ENCODE results near the gene STRA6. TPM values are rescaled to one million over a fixed set of nuclear protein-coding genes. Genes with fewer than 3 reads are reported as not detected.

STRA6 gene
- total and polyA plus RNA-seq, 5 donors, result 0.20 to 0.58 (median 0.32) TPM

DNA sequence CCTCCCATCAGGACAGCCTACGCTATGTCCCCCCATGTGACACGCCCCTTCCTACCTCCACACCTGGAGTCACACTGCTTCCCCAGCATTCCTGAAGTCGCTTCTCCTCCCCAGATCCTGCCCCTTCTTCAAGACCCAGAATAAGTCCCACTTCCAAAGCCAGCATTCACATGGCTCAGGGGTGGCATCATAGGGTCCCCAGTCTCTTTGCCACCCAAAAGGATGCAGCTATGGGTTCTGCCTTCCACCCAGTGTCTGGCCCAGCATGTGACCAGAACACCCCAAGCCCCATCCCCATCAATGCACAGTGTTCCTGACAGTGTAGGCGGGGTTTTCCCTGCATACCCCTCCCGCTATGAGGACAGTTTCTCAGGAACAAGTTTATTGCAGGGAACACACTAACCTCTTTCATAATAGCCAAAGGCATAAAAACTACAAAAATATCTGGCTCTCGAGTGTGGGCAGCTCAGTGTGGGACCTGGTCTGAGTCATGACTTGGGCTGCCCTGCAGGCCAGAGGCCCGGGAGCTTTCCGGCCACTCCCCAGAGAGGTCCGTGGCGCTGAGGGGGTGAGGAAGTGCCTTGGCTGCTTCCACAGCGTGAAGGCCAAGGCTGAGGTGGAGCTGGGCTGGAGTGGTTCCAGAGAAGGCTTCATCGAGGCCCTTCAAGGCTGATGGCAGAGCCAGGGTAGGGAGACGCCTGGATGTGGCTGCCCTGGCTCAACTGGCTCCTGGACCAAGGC lies 23.3 kb downstream of the STRA6 start:
- peaks cover 17% of the 10 kb centered on the region for H3K4me1 ChIP-seq (ENCODE audit: control insufficient read depth, insufficient read depth, low read length)
- H3K27ac ChIP-seq (ENCODE audit: low read length), result peak overlapping the region; percentile 61
- H3K9me3 ChIP-seq (ENCODE audit: control insufficient read depth, low read length), result no peaks in the 10 kb centered on the region
- H3K27me3 ChIP-seq (ENCODE audit: control insufficient read depth, insufficient read depth), result no peaks in the 10 kb centered on the region
- H3K4me3 ChIP-seq (ENCODE audit: low read length), result no peak overlapping the region
- intact Hi-C loops (cut with DNase I), result no loop called here
- ATAC-seq (peak; percentile 94), DNase-seq (peak; percentile 93 to 95 (median 93))
- WGBS, result 37% methylated on average over 13 of the region's 13 CpGs

DNA sequence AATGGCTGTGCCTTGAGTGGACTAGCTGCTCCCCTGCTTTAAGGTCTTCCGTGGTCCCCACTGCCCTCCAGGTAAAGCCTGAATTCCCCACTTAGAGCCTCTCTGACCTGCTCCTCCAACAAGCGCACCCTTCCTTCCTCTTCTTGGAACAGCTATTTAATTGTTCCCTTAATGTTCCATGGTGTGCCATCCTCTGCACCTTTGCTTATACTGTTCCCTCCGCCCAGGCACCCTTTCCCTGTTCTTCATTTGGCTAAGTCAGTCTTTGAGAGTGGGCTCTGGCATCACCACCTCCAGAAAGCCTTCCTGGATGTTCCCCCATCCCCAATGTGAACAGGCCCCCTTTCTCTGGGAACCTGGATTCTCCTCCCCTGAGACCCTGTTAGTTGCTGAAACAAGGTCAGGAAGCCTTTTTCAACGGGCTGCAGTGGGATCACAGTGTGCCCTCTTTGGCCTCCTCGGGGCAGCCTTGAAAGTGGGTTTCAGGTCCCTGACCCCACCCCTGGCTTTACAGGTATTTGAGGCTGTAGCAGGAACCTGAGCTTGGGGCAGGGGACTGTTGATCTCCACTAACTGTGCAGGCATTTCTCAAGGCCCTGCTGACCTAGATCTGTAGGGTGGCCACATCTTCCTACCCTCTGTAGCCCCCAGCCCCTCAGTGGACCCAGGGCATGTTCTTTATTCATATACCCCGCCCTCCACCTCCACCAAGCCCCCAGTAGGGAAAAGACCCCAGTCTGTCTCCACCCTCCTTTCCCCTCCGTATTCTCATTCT lies 24.1 kb downstream of the STRA6 start:
- intact Hi-C loops (cut with DNase I), result no loop called here
- H3K4me1 ChIP-seq (ENCODE audit: control insufficient read depth, insufficient read depth, low read length), result peaks cover 22% of the 10 kb centered on the region
- H3K27ac ChIP-seq (ENCODE audit: low read length), result peak overlapping the region; percentile 60
- H3K27me3 ChIP-seq (ENCODE audit: control insufficient read depth, insufficient read depth), result no peaks in the 10 kb centered on the region
- no peaks in the 10 kb centered on the region for H3K9me3 ChIP-seq (ENCODE audit: control insufficient read depth, low read length)
- no peak overlapping the region for H3K4me3 ChIP-seq (ENCODE audit: low read length)
- WGBS, result 84% methylated on average over 7 of the region's 7 CpGs
- no peak for ATAC-seq
- peak in 1 of 3 donors; percentile 37 for DNase-seq

DNA sequence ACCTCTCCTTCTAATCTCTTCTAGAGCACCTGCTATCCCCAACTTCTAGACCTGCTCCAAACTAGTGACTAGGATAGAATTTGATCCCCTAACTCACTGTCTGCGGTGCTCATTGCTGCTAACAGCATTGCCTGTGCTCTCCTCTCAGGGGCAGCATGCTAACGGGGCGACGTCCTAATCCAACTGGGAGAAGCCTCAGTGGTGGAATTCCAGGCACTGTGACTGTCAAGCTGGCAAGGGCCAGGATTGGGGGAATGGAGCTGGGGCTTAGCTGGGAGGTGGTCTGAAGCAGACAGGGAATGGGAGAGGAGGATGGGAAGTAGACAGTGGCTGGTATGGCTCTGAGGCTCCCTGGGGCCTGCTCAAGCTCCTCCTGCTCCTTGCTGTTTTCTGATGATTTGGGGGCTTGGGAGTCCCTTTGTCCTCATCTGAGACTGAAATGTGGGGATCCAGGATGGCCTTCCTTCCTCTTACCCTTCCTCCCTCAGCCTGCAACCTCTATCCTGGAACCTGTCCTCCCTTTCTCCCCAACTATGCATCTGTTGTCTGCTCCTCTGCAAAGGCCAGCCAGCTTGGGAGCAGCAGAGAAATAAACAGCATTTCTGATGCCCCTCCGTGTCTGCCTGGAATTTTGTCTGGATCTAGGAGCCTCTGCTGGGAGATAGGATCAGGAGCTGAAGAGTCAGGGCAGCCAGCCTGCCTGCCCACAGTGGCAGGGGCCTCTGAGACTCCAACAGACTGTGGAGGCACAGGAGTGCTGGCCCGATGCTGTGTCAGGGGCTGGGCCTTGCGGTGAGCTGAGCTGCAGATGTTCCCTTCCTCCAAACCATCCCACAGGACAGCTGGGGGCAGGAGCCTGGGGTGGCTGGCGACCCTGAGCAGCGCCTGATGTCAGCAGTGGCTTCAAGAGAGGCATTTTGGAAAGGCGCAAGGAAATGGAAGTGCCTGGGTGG lies 26.0 kb downstream of the STRA6 start:
- Histone ChIP-seq H3K27me3 (ENCODE audit: control insufficient read depth, insufficient read depth) (no peaks in the 10 kb centered on the region), H3K27ac (ENCODE audit: low read length) (no peak overlapping the region), H3K9me3 (ENCODE audit: control insufficient read depth, low read length) (no peaks in the 10 kb centered on the region), H3K4me3 (ENCODE audit: low read length) (no peak overlapping the region), H3K4me1 (ENCODE audit: control insufficient read depth, insufficient read depth, low read length) (peaks cover 27% of the 10 kb centered on the region)
- ATAC-seq, result no peak
- intact Hi-C loops (cut with DNase I), result no loop called here
- 70% methylated on average over 10 of the region's 10 CpGs for WGBS
- no peak for DNase-seq

DNA sequence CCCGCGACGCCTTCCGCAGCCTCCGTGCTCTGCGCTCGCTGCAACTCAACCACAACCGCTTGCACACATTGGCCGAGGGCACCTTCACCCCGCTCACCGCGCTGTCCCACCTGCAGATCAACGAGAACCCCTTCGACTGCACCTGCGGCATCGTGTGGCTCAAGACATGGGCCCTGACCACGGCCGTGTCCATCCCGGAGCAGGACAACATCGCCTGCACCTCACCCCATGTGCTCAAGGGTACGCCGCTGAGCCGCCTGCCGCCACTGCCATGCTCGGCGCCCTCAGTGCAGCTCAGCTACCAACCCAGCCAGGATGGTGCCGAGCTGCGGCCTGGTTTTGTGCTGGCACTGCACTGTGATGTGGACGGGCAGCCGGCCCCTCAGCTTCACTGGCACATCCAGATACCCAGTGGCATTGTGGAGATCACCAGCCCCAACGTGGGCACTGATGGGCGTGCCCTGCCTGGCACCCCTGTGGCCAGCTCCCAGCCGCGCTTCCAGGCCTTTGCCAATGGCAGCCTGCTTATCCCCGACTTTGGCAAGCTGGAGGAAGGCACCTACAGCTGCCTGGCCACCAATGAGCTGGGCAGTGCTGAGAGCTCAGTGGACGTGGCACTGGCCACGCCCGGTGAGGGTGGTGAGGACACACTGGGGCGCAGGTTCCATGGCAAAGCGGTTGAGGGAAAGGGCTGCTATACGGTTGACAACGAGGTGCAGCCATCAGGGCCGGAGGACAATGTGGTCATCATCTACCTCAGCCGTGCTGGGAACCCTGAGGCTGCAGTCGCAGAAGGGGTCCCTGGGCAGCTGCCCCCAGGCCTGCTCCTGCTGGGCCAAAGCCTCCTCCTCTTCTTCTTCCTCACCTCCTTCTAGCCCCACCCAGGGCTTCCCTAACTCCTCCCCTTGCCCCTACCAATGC lies 27.1 kb downstream of the STRA6 start:
- DNase-seq (no peak), ATAC-seq (no peak)
- Histone ChIP-seq H3K4me1 (ENCODE audit: control insufficient read depth, insufficient read depth, low read length) (peaks cover 27% of the 10 kb centered on the region), H3K27ac (ENCODE audit: low read length) (no peak overlapping the region), H3K9me3 (ENCODE audit: control insufficient read depth, low read length) (no peaks in the 10 kb centered on the region), H3K27me3 (ENCODE audit: control insufficient read depth, insufficient read depth) (no peaks in the 10 kb centered on the region), H3K4me3 (ENCODE audit: low read length) (no peak overlapping the region)
- WGBS, result 89% methylated on average over 45 of the region's 45 CpGs
- intact Hi-C loops (cut with DNase I), result no loop called here

DNA sequence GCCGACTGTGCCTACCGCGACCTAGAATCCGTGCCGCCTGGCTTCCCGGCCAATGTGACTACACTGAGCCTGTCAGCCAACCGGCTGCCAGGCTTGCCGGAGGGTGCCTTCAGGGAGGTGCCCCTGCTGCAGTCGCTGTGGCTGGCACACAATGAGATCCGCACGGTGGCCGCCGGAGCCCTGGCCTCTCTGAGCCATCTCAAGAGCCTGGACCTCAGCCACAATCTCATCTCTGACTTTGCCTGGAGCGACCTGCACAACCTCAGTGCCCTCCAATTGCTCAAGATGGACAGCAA lies 27.7 kb downstream of the STRA6 start:
- no peak for ATAC-seq
- H3K9me3 ChIP-seq (ENCODE audit: control insufficient read depth, low read length), result no peaks in the 10 kb centered on the region
- DNase-seq, result peak in 1 of 3 donors; percentile 60
- H3K4me1 ChIP-seq (ENCODE audit: control insufficient read depth, insufficient read depth, low read length), result peaks cover 22% of the 10 kb centered on the region
- H3K27ac ChIP-seq (ENCODE audit: low read length), result no peak overlapping the region
- intact Hi-C loops (cut with DNase I), result loop anchor here in 1 of 4 donors (5.0 kb wide), 1 partner anchor 38 kb away; no protein-coding TSS in a partner anchor
- H3K4me3 ChIP-seq (ENCODE audit: low read length), result no peak overlapping the region
- no peaks in the 10 kb centered on the region for H3K27me3 ChIP-seq (ENCODE audit: control insufficient read depth, insufficient read depth)
- 71% methylated on average over 14 of the region's 14 CpGs for WGBS

DNA sequence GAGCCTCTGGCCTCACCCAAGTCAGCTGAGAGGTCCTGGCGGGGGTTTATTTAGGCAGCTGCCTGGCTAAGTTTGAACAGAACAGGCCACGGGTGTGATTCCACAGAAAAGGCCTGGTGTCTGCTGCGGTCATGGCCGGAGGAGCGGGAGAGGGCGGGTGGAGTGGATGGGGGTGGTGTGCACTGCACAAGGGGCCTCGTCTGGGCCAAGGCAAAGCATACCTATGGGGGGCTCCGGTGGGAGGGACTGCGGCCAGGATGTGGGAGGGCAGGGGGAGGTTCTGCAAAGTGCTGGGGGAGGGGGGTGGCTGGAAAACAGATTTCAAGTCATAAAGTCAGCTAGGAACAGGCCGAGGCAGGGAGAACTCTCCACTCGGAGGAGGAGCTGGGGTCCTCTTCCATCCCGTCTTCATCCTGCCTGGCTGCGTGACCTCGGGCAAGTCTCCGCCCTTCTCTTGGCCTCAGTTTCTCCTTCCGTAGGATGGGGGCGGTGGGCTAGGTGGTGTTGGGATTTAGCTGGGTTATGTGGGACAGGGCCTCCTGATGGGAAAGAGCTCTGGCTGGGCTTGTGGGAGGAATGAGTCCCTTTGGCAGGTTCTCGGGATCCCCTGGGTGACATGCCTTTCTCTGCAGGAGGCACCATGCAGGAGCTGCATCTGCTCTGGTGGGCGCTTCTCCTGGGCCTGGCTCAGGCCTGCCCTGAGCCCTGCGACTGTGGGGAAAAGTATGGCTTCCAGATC lies 28.2 kb downstream of the STRA6 start:
- H3K27ac ChIP-seq (ENCODE audit: low read length), result peak overlapping the region; percentile 85
- WGBS, result 56% methylated on average over 20 of the region's 20 CpGs
- peak overlapping the region; percentile 28 for H3K4me3 ChIP-seq (ENCODE audit: low read length)
- ATAC-seq, result peak; percentile 14 to 25
- H3K27me3 ChIP-seq (ENCODE audit: control insufficient read depth, insufficient read depth), result no peaks in the 10 kb centered on the region
- no peaks in the 10 kb centered on the region for H3K9me3 ChIP-seq (ENCODE audit: control insufficient read depth, low read length)
- intact Hi-C loops (cut with DNase I), result loop anchor here in 1 of 4 donors (5.0 kb wide), 1 partner anchor 37 kb away; no protein-coding TSS in a partner anchor
- DNase-seq, result peak; percentile 33 to 81 (median 76)
- H3K4me1 ChIP-seq (ENCODE audit: control insufficient read depth, insufficient read depth, low read length), result peaks cover 19% of the 10 kb centered on the region

DNA sequence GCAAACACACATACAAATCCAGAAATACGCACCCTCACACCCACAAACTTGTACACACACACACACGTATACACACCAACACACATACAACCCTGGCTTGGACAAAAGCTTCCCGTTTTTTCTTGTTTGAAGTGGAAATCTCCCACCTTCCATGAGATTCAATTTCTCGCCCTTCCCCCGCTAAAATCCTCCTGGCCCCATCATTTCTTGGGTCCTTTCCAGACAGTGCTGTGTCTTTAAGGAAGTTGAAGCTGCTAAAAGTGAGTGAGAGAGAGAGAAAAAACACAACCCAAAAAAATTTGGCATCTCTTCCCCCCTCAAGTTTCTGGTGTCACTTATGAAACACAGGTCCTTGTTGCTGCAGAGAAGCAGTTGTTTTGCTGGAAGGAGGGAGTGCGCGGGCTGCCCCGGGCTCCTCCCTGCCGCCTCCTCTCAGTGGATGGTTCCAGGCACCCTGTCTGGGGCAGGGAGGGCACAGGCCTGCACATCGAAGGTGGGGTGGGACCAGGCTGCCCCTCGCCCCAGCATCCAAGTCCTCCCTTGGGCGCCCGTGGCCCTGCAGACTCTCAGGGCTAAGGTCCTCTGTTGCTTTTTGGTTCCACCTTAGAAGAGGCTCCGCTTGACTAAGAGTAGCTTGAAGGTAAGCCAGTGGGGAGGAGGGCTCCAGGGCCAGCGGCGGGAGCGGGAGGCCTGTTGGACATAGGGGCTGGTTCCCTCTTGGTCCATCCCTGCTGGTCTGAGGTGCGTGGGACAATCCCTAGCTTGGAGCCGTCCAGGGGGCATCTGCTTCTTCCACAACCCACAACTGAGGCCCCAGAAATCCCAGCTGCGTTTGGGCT lies 29.0 kb downstream of the STRA6 start, which contains the start of gene ISLR:
Gene ISLR, plus strand, starts transcription at position 331 of the 839 bp plus-strand sequence. CDS start 1,149 bp downstream, outside the sequence.
- H3K4me1 ChIP-seq (ENCODE audit: control insufficient read depth, insufficient read depth, low read length), result peaks cover 19% of the 10 kb centered on the region
- WGBS, result 28% methylated on average over 20 of the region's 20 CpGs

DNA sequence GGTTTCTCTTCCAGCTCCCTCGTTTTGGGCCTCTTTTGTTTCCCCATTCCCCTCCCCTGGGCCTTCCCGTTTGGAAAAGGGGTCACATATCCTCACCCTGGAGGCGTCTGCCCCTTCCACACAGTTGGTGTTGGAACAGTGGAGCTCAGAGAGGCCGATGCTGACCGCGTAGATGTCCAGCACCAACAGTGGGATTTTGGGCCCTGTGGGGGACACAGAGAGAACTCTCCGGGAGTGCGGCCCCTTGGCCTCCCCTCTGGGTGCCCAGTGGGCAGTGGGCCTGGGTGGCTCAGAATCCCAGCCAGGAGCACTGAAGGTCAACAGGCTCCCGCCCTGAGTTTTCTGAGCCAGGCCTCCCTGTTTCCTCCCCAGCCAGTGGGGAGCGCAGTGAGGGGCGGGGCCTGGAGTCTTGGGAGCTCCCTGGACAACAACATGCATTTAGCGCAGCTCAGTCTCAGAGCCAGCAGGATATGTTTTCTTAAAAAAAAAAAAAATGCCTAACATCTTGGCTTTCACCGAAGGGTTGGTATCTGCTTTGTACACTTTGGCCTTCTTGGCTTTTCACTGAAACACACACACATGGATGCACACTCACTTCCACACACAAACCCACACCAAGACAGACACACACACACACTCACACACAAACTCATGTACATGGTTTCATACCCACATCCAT lies 29.7 kb downstream of the STRA6 start:
- intact Hi-C loops (cut with DNase I), result loop anchor here in 1 of 4 donors (5.0 kb wide), 1 partner anchor 36 kb away; no protein-coding TSS in a partner anchor
- ATAC-seq, result peak; percentile 86 to 87
- Histone ChIP-seq H3K27ac (ENCODE audit: low read length) (peak overlapping the region; percentile 89), H3K4me1 (ENCODE audit: control insufficient read depth, insufficient read depth, low read length) (peaks cover 21% of the 10 kb centered on the region), H3K27me3 (ENCODE audit: control insufficient read depth, insufficient read depth) (no peaks in the 10 kb centered on the region), H3K9me3 (ENCODE audit: control insufficient read depth, low read length) (no peaks in the 10 kb centered on the region), H3K4me3 (ENCODE audit: low read length) (no peak overlapping the region)
- DNase-seq, result peak; percentile 83 to 95 (median 94)
- WGBS, result 35% methylated on average over 13 of the region's 13 CpGs

More for the DNA sequence above, 29.0 kb downstream of the STRA6 start, which contains the start of gene ISLR:
- no peaks in the 10 kb centered on the region for H3K9me3 ChIP-seq (ENCODE audit: control insufficient read depth, low read length)
- ATAC-seq, result peak; percentile 50 to 73
- intact Hi-C loops (cut with DNase I), result loop anchor here in 1 of 4 donors (5.0 kb wide), 1 partner anchor 36 kb away; no protein-coding TSS in a partner anchor
- H3K27ac ChIP-seq (ENCODE audit: low read length), result peak within 1 kb of the TSS; percentile 89
- DNase-seq, result peak; percentile 57 to 86 (median 83)
- H3K4me3 ChIP-seq (ENCODE audit: low read length), result peak within 1 kb of the TSS; percentile 28
- no peaks in the 10 kb centered on the region for H3K27me3 ChIP-seq (ENCODE audit: control insufficient read depth, insufficient read depth)
